PC-3 (cell line): ENCODE measurements around the gene ZNF436. TPM values are rescaled to one million over a fixed set of nuclear protein-coding genes. Genes with fewer than 3 reads are reported as not detected.

Experiments
- ATAC-seq: fragments of 200-7000 bp; cut with Tn5 transposase; 2 replicates; pipeline ENCODE4 v1.9.1; 2020; ENCODE audit warnings: mild to moderate bottlenecking, moderate library complexity
- BruUV-seq: library from RNA; stranded (reverse); fragments of 400-500 nt; replicated peaks from 2 replicates; lab custom pipeline; 2021; lab: Mats Ljungman, UMichigan
- CTCF ChIA-PET: fragments of 300-600 bp; sonication (Branson Sonifier 250); formaldehyde crosslinking; loops from one replicate; lab custom pipeline; 2022; ENCODE audit warnings: antibody characterized with exemption; lab: Charles Lee
- POLR2A ChIA-PET: fragments of 300-600 bp; sonication (Branson Sonifier 250); formaldehyde crosslinking; loops from one replicate; lab custom pipeline; 2022; ENCODE audit warnings: antibody characterized with exemption; ENCODE audit not compliant: unreplicated experiment; lab: Charles Lee
- DNase-seq: peaks from one replicate; pipeline ENCODE4 v3.0.0-alpha.2; 2015
- H2AFZ ChIP-seq: fragments of 300-600 bp; sonication (generic); 2 replicates; pipeline ENCODE4 v1.6.0; 2016; ENCODE audit warnings: antibody characterized with exemption, low read length
- H3F3A ChIP-seq: fragments of 300-600 bp; sonication (generic); one replicate; pipeline ENCODE4 v1.6.0; 2017; ENCODE audit warnings: antibody characterized with exemption, low read length, control low read depth, mild to moderate bottlenecking; ENCODE audit not compliant: unreplicated experiment
- H3K27ac ChIP-seq: fragments of 300-600 bp; sonication (generic); 2 replicates; pipeline ENCODE4 v1.5.1; 2016; ENCODE audit warnings: mild to moderate bottlenecking, low read length
- H3K27me3 ChIP-seq: fragments of 300-600 bp; sonication (generic); 2 replicates; pipeline ENCODE4 v1.6.1; 2016; ENCODE audit warnings: low read length, mixed read lengths
- H3K36me3 ChIP-seq: fragments of 300-600 bp; sonication (generic); 2 replicates; pipeline ENCODE4 v1.6.1; 2016; ENCODE audit warnings: low read depth, mixed run types, low read length, mixed read lengths
- H3K4me1 ChIP-seq: fragments of 300-600 bp; sonication (generic); 2 replicates; pipeline ENCODE4 v1.5.1; 2016; ENCODE audit warnings: low read length; ENCODE audit not compliant: insufficient read depth
- H3K4me2 ChIP-seq: fragments of 300-600 bp; sonication (generic); 2 replicates; pipeline ENCODE4 v1.6.0; 2016; ENCODE audit warnings: low read length
- H3K4me3 ChIP-seq: fragments of 300-600 bp; sonication (generic); 2 replicates; pipeline ENCODE4 v1.5.1; 2016; ENCODE audit warnings: mild to moderate bottlenecking, low read length, mixed read lengths
- H3K79me2 ChIP-seq: fragments of 300-600 bp; sonication (generic); 2 replicates; pipeline ENCODE4 v1.6.1; 2017; ENCODE audit warnings: low read length, mixed read lengths
- H3K9ac ChIP-seq: fragments of 300-600 bp; sonication (generic); 2 replicates; pipeline ENCODE4 v1.6.0; 2016; ENCODE audit warnings: mild to moderate bottlenecking, low read length
- H3K9me2 ChIP-seq: fragments of 300-600 bp; sonication (generic); replicated peaks from 2 replicates; pipeline ENCODE4 v1.6.1; 2016; ENCODE audit warnings: mixed run types, low read length, mixed read lengths
- H3K9me3 ChIP-seq: fragments of 300-600 bp; sonication (generic); 2 replicates; pipeline ENCODE4 v1.6.1; 2016; ENCODE audit warnings: low read length, mixed read lengths
- H4K20me1 ChIP-seq: fragments of 300-600 bp; sonication (generic); 2 replicates; pipeline ENCODE4 v1.6.1; 2016; ENCODE audit warnings: low read length, mixed read lengths
- CTCF ChIP-seq: fragments of 300-600 bp; sonication (generic); conservative IDR thresholded peaks from 2 replicates; pipeline ENCODE4 v1.5.1; 2017; ENCODE audit warnings: antibody characterized with exemption, low read depth, mild to moderate bottlenecking, low read length
- EZH2 ChIP-seq: fragments of 300-600 bp; sonication (generic); IDR thresholded peaks from one replicate; pipeline ENCODE4 v1.6.1; 2017; ENCODE audit warnings: antibody characterized with exemption, mild to moderate bottlenecking, low read length; ENCODE audit not compliant: unreplicated experiment
- EZH2phosphoT487 ChIP-seq: fragments of 300-600 bp; sonication (generic); IDR thresholded peaks from 2 replicates; pipeline ENCODE4 v1.6.1; 2018; ENCODE audit warnings: mild to moderate bottlenecking, antibody characterized with exemption, low read length, borderline replicate concordance
- intact Hi-C: fragments of 100-400 bp; cut with micrococcal nuclease; formaldehyde crosslinking; loops from 2 replicates; pipeline ENCODE4 v1.9.0; 2023
- total RNA-seq: library from RNA; depleted of rRNA; stranded (reverse); fragments of >200 nt; gene quantifications from 2 replicates; pipeline ENCODE4 v1.2.3, GENCODE V29; 2014

Gene ZNF436
- total RNA-seq, 1 experiment from 2014 or later, result 10.5 TPM

GRCh38 chr1:23416964-23417363 lies 47.3 kb upstream of the ZNF436 start:
- Histone ChIP-seq H3K27me3 (no peaks in the 10 kb centered on the region), H3K9me2 (no peaks in the 10 kb centered on the region), H3K4me2 (no peak overlapping the region), H3F3A (no peaks in the 10 kb centered on the region), H2AFZ (no peak overlapping the region), H4K20me1 (no peaks in the 10 kb centered on the region), H3K4me1 (peaks cover 4% of the 10 kb centered on the region), H3K27ac (no peak overlapping the region), H3K9me3 (no peaks in the 10 kb centered on the region), H3K4me3 (no peak overlapping the region), H3K36me3 (no peaks in the 10 kb centered on the region), H3K79me2 (0 out of 2 replicates have a peak, but pooled peaks cover 11% of the 10 kb centered on the region), H3K9ac (no peak overlapping the region)
- intact Hi-C loops, result no loop called here
- CTCF ChIA-PET, result no interaction called here
- no peak for TF ChIP-seq EZH2phosphoT487
- no peak for TF ChIP-seq EZH2
- no peak for TF ChIP-seq CTCF
- ATAC-seq, result no peak
- BruUV-seq, result no TSS peak
- DNase-seq, result no peak
- POLR2A ChIA-PET, result no interaction called here

- H3K4me3 ChIP-seq, result no peak overlapping the region
- intact Hi-C loops, result no loop called here
- H3K79me2 ChIP-seq, result no peaks in the 10 kb centered on the region
- no peak for TF ChIP-seq CTCF
- TF ChIP-seq EZH2phosphoT487, result no peak
- TF ChIP-seq EZH2, result no peak
- no peak overlapping the region for H3K4me2 ChIP-seq
- DNase-seq (no peak), ATAC-seq (no peak)
- no peak overlapping the region for H3K9ac ChIP-seq
- no peaks in the 10 kb centered on the region for H4K20me1 ChIP-seq
- peaks cover 7% of the 10 kb centered on the region for H3K4me1 ChIP-seq
- H3K27me3 ChIP-seq, result no peaks in the 10 kb centered on the region
- CTCF ChIA-PET, result no interaction called here
- POLR2A ChIA-PET, result no interaction called here
- H2AFZ ChIP-seq, result no peak overlapping the region
- no peaks in the 10 kb centered on the region; the same call in 1 of the 2 replicates for H3K36me3 ChIP-seq
- H3F3A ChIP-seq, result no peaks in the 10 kb centered on the region
- no TSS peak for BruUV-seq
- no peak overlapping the region for H3K27ac ChIP-seq
- no peaks in the 10 kb centered on the region for H3K9me3 ChIP-seq
- no peaks in the 10 kb centered on the region for H3K9me2 ChIP-seq
Observed at GRCh38 chr1:23408797-23409290, 39.2 kb upstream of the ZNF436 start.

DNA sequence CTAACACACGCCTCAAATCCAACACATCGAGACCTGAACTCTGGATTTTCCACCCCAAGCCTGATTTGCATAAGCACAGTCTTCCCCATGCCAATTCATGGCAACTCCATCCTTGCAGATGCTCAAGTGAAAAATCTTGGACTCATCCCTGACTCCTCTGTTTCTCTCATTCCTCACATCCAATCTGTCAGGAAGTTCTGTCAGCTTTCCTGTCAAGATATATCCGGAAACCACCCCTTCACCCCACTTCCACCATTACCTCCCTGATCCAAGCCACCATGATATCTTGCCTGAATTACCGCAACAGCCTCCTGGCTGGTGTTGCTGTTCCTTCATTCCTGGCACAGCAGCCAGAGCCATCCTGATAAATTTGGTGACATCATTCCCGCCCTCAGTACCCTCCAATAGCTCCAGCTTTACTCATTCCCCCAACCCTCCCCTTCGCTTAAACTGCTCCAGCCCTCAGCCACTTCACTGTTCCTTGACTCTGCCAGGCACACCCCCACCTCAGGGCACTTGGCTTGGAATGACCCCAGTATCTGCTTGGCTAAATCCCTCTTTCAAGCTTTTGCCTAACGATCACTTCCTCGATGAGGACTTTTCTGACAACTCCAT lies 37.5 kb upstream of the ZNF436 start:
- peaks cover 22% of the 10 kb centered on the region for H3K4me1 ChIP-seq
- H3K79me2 ChIP-seq, result no peaks in the 10 kb centered on the region
- ChIA-PET CTCF (interaction anchor here (0.7 kb wide), 1 partner anchor 31 kb away, joined by 5 read pairs; no protein-coding TSS in a partner anchor), POLR2A (interaction anchor here (1.1 kb wide), 1 partner anchor 62 kb away, joined by 10 read pairs; no protein-coding TSS in a partner anchor)
- intact Hi-C loops, result no loop called here
- DNase-seq, result no peak
- H2AFZ ChIP-seq, result no peak overlapping the region
- no peaks in the 10 kb centered on the region for H3K9me2 ChIP-seq
- no peaks in the 10 kb centered on the region for H3K9me3 ChIP-seq
- H4K20me1 ChIP-seq, result no peaks in the 10 kb centered on the region
- BruUV-seq, result no TSS peak
- H3K9ac ChIP-seq, result no peak overlapping the region
- no peak overlapping the region for H3K4me2 ChIP-seq
- no peak for ATAC-seq
- H3K36me3 ChIP-seq, result no peaks in the 10 kb centered on the region; the same call in 1 of the 2 replicates
- no peaks in the 10 kb centered on the region for H3K27me3 ChIP-seq
- TF ChIP-seq EZH2phosphoT487 (no peak), CTCF (no peak), EZH2 (no peak)
- peaks cover 4% of the 10 kb centered on the region for H3F3A ChIP-seq
- no peak overlapping the region for H3K27ac ChIP-seq
- no peak overlapping the region for H3K4me3 ChIP-seq
